ENCODE measurements around the gene LDHD.

Gene LDHD

GRCh38 chr16:75108792-75109731, 7.5 kb downstream of the LDHD start:
- Histone ChIP-seq H3K4me3 (ENCODE audit: insufficient read depth, low read depth, low read length, poor library complexity, severe bottlenecking) (peak overlapping the region; percentile 30), H3K27me3 (replicated peaks; ENCODE audit: control insufficient read depth, insufficient read depth, low read length, poor library complexity, severe bottlenecking) (no peaks in the 10 kb centered on the region), H3K36me3 (ENCODE audit: control insufficient read depth, insufficient read depth, low read length) (no peaks in the 10 kb centered on the region), H3K27ac (ENCODE audit: insufficient read depth, low read length, poor library complexity, severe bottlenecking) (peak overlapping the region; percentile 54), H3K9me3 (ENCODE audit: control insufficient read depth, low read length) (no peaks in the 10 kb centered on the region), H3K4me1 (ENCODE audit: control insufficient read depth, insufficient read depth, low read length, poor library complexity, severe bottlenecking) (peaks cover 48% of the 10 kb centered on the region)
- peak; percentile 57 to 72 (median 70) for DNase-seq

GRCh38 chr16:75107505-75107904, 9.1 kb downstream of the LDHD start:
- DNase-seq = no peak
- Histone ChIP-seq H3K4me1 (ENCODE audit: control insufficient read depth, insufficient read depth, low read length, poor library complexity, severe bottlenecking) (peaks cover 48% of the 10 kb centered on the region), H3K36me3 (ENCODE audit: control insufficient read depth, insufficient read depth, low read length) (no peaks in the 10 kb centered on the region), H3K27me3 (replicated peaks; ENCODE audit: control insufficient read depth, insufficient read depth, low read length, poor library complexity, severe bottlenecking) (no peaks in the 10 kb centered on the region), H3K27ac (ENCODE audit: insufficient read depth, low read length, poor library complexity, severe bottlenecking) (peak overlapping the region; percentile 27), H3K4me3 (ENCODE audit: insufficient read depth, low read depth, low read length, poor library complexity, severe bottlenecking) (no peak overlapping the region), H3K9me3 (ENCODE audit: control insufficient read depth, low read length) (no peaks in the 10 kb centered on the region)

- no peaks in the 10 kb centered on the region for H3K9me3 ChIP-seq (ENCODE audit: control insufficient read depth, low read length)
- DNase-seq = no peak
- no peaks in the 10 kb centered on the region for H3K27me3 ChIP-seq (replicated peaks; ENCODE audit: control insufficient read depth, insufficient read depth, low read length, poor library complexity, severe bottlenecking)
- H3K36me3 ChIP-seq (ENCODE audit: control insufficient read depth, insufficient read depth, low read length) = no peaks in the 10 kb centered on the region
- peaks cover 48% of the 10 kb centered on the region for H3K4me1 ChIP-seq (ENCODE audit: control insufficient read depth, insufficient read depth, low read length, poor library complexity, severe bottlenecking)
- H3K4me3 ChIP-seq (ENCODE audit: insufficient read depth, low read depth, low read length, poor library complexity, severe bottlenecking) = no peak overlapping the region
- no peak overlapping the region for H3K27ac ChIP-seq (ENCODE audit: insufficient read depth, low read length, poor library complexity, severe bottlenecking)
These were observed 10.0 kb downstream of the LDHD start for GRCh38 chr16:75106351-75107274.

GRCh38 chr16:75105306-75106061, 11.1 kb downstream of the LDHD start:
- no peak overlapping the region for H3K4me3 ChIP-seq (ENCODE audit: insufficient read depth, low read depth, low read length, poor library complexity, severe bottlenecking)
- no peaks in the 10 kb centered on the region for H3K27me3 ChIP-seq (replicated peaks; ENCODE audit: control insufficient read depth, insufficient read depth, low read length, poor library complexity, severe bottlenecking)
- H3K36me3 ChIP-seq (ENCODE audit: control insufficient read depth, insufficient read depth, low read length) = no peaks in the 10 kb centered on the region
- H3K9me3 ChIP-seq (ENCODE audit: control insufficient read depth, low read length) = no peaks in the 10 kb centered on the region
- peaks cover 41% of the 10 kb centered on the region for H3K4me1 ChIP-seq (ENCODE audit: control insufficient read depth, insufficient read depth, low read length, poor library complexity, severe bottlenecking)
- DNase-seq = no peak
- H3K27ac ChIP-seq (ENCODE audit: insufficient read depth, low read length, poor library complexity, severe bottlenecking) = peak overlapping the region; percentile 7

- Histone ChIP-seq H3K36me3 (ENCODE audit: control insufficient read depth, insufficient read depth, low read length) (no peaks in the 10 kb centered on the region), H3K4me1 (ENCODE audit: control insufficient read depth, insufficient read depth, low read length, poor library complexity, severe bottlenecking) (peaks cover 41% of the 10 kb centered on the region), H3K9me3 (ENCODE audit: control insufficient read depth, low read length) (no peaks in the 10 kb centered on the region), H3K27ac (ENCODE audit: insufficient read depth, low read length, poor library complexity, severe bottlenecking) (no peak overlapping the region), H3K27me3 (replicated peaks; ENCODE audit: control insufficient read depth, insufficient read depth, low read length, poor library complexity, severe bottlenecking) (no peaks in the 10 kb centered on the region), H3K4me3 (ENCODE audit: insufficient read depth, low read depth, low read length, poor library complexity, severe bottlenecking) (no peak overlapping the region)
- DNase-seq = no peak
These were observed 11.7 kb downstream of the LDHD start for GRCh38 chr16:75104836-75105235.

GRCh38 chr16:75103994-75104393, 12.6 kb downstream of the LDHD start:
- H3K27me3 ChIP-seq (replicated peaks; ENCODE audit: control insufficient read depth, insufficient read depth, low read length, poor library complexity, severe bottlenecking) = no peaks in the 10 kb centered on the region
- peaks cover 41% of the 10 kb centered on the region for H3K4me1 ChIP-seq (ENCODE audit: control insufficient read depth, insufficient read depth, low read length, poor library complexity, severe bottlenecking)
- no peak overlapping the region for H3K27ac ChIP-seq (ENCODE audit: insufficient read depth, low read length, poor library complexity, severe bottlenecking)
- H3K9me3 ChIP-seq (ENCODE audit: control insufficient read depth, low read length) = no peaks in the 10 kb centered on the region
- H3K36me3 ChIP-seq (ENCODE audit: control insufficient read depth, insufficient read depth, low read length) = no peaks in the 10 kb centered on the region
- no peak overlapping the region for H3K4me3 ChIP-seq (ENCODE audit: insufficient read depth, low read depth, low read length, poor library complexity, severe bottlenecking)
- DNase-seq = no peak

GRCh38 chr16:75102595-75102994, 14.0 kb downstream of the LDHD start:
- no peak for DNase-seq
- peaks cover 44% of the 10 kb centered on the region for H3K4me1 ChIP-seq (ENCODE audit: control insufficient read depth, insufficient read depth, low read length, poor library complexity, severe bottlenecking)
- H3K4me3 ChIP-seq (ENCODE audit: insufficient read depth, low read depth, low read length, poor library complexity, severe bottlenecking) = no peak overlapping the region
- H3K27me3 ChIP-seq (replicated peaks; ENCODE audit: control insufficient read depth, insufficient read depth, low read length, poor library complexity, severe bottlenecking) = no peaks in the 10 kb centered on the region
- H3K36me3 ChIP-seq (ENCODE audit: control insufficient read depth, insufficient read depth, low read length) = no peaks in the 10 kb centered on the region
- no peaks in the 10 kb centered on the region for H3K9me3 ChIP-seq (ENCODE audit: control insufficient read depth, low read length)
- H3K27ac ChIP-seq (ENCODE audit: insufficient read depth, low read length, poor library complexity, severe bottlenecking) = no peak overlapping the region

GRCh38 chr16:75101635-75102034, 14.9 kb downstream of the LDHD start:
- peaks cover 50% of the 10 kb centered on the region for H3K4me1 ChIP-seq (ENCODE audit: control insufficient read depth, insufficient read depth, low read length, poor library complexity, severe bottlenecking)
- H3K36me3 ChIP-seq (ENCODE audit: control insufficient read depth, insufficient read depth, low read length) = no peaks in the 10 kb centered on the region
- H3K9me3 ChIP-seq (ENCODE audit: control insufficient read depth, low read length) = no peaks in the 10 kb centered on the region
- no peaks in the 10 kb centered on the region for H3K27me3 ChIP-seq (replicated peaks; ENCODE audit: control insufficient read depth, insufficient read depth, low read length, poor library complexity, severe bottlenecking)
- H3K27ac ChIP-seq (ENCODE audit: insufficient read depth, low read length, poor library complexity, severe bottlenecking) = no peak overlapping the region
- no peak for DNase-seq
- H3K4me3 ChIP-seq (ENCODE audit: insufficient read depth, low read depth, low read length, poor library complexity, severe bottlenecking) = no peak overlapping the region

GRCh38 chr16:75100603-75100990, 16.0 kb downstream of the LDHD start:
- no peaks in the 10 kb centered on the region for H3K36me3 ChIP-seq (ENCODE audit: control insufficient read depth, insufficient read depth, low read length)
- H3K4me1 ChIP-seq (ENCODE audit: control insufficient read depth, insufficient read depth, low read length, poor library complexity, severe bottlenecking) = peaks cover 42% of the 10 kb centered on the region
- H3K9me3 ChIP-seq (ENCODE audit: control insufficient read depth, low read length) = no peaks in the 10 kb centered on the region
- peak overlapping the region; percentile 75 for H3K27ac ChIP-seq (ENCODE audit: insufficient read depth, low read length, poor library complexity, severe bottlenecking)
- no peak overlapping the region for H3K4me3 ChIP-seq (ENCODE audit: insufficient read depth, low read depth, low read length, poor library complexity, severe bottlenecking)
- no peak for DNase-seq
- H3K27me3 ChIP-seq (replicated peaks; ENCODE audit: control insufficient read depth, insufficient read depth, low read length, poor library complexity, severe bottlenecking) = no peaks in the 10 kb centered on the region

Data from effector memory CD4-positive, alpha-beta T cell (primary cell).